SK-N-SH (cell line): ENCODE results near the gene ST6GALNAC3. TPM values are rescaled to one million over a fixed set of nuclear protein-coding genes. Genes with fewer than 3 reads are reported as not detected.

Experiments used
- CTCF ChIA-PET: fragments of 300-600, 350-600 bp; formaldehyde crosslinking; extraction: SDS; loops from one replicate; lab custom pipeline; 2021; lab: Yijun Ruan, JAX
- POLR2A ChIA-PET: fragments of 350-600 bp; sonication (Branson Sonifier 250); formaldehyde crosslinking; extraction: SDS; loops from one replicate; lab custom pipeline; 2020; ENCODE audit warnings: antibody characterized with exemption, inconsistent platforms; lab: Yijun Ruan, JAX
- DNase-seq: peaks from one replicate; pipeline ENCODE4 v3.0.0; 2012
- H2AFZ ChIP-seq: fragments of 200-600 bp; sonication (generic); 2 replicates; pipeline ENCODE4 v1.8.1; 2016; ENCODE audit warnings: antibody characterized with exemption, mild to moderate bottlenecking, low read depth
- H3F3A ChIP-seq: fragments of 200-600 bp; sonication (generic); replicated peaks from 2 replicates; pipeline ENCODE3; 2016; ENCODE audit warnings: antibody characterized with exemption, mild to moderate bottlenecking; ENCODE audit not compliant: insufficient read depth
- H3K27ac ChIP-seq, 2 experiments: fragments of 200-500 bp in 1 of 2; fragments of 200-600 bp in 1 of 2; sonication (Bioruptor generic) in 1 of 2; sonication (generic), shearing (Covaris generic) in 1 of 2; 2 replicates each; pipeline versions ENCODE4 v1.5.1 to v1.6.1; 2014 to 2016; ENCODE audit warnings: low read depth in 2 of 2, inconsistent platforms in 1 of 2, low read length in 1 of 2, mild to moderate bottlenecking in 1 of 2, mixed read lengths in 1 of 2
- H3K27me3 ChIP-seq: fragments of 200-600 bp; sonication (generic), shearing (Covaris generic); 2 replicates; pipeline ENCODE4 v1.6.1; 2016; ENCODE audit warnings: mixed run types; ENCODE audit not compliant: insufficient read depth
- H3K36me3 ChIP-seq, 2 experiments: fragments of 200-500 bp in 1 of 2; fragments of 200-600 bp in 1 of 2; sonication (Bioruptor generic) in 1 of 2; sonication (generic) in 1 of 2; replicated peaks in 1 of 2; 2 replicates each; pipeline versions ENCODE3 to v1.5.1; 2014 to 2016; ENCODE audit warnings: low read length in 1 of 2, mild to moderate bottlenecking in 1 of 2; ENCODE audit not compliant: insufficient read depth in 2 of 2, control insufficient read depth in 1 of 2
- H3K4me1 ChIP-seq, 2 experiments: fragments of 200-500 bp in 1 of 2; fragments of 200-600 bp in 1 of 2; sonication (Bioruptor generic) in 1 of 2; sonication (generic), shearing (Covaris generic) in 1 of 2; 2 replicates each; pipeline versions ENCODE4 v1.5.1 to v1.6.1; 2014 to 2016; ENCODE audit warnings: low read depth in 1 of 2, low read length in 1 of 2, mixed run types in 1 of 2; ENCODE audit not compliant: insufficient read depth in 2 of 2, control insufficient read depth in 1 of 2
- H3K4me2 ChIP-seq: fragments of 200-600 bp; sonication (generic), shearing (Covaris generic); 2 replicates; pipeline ENCODE4 v1.6.1; 2017; ENCODE audit warnings: mixed run types
- H3K4me3 ChIP-seq, 2 experiments: fragments of 200-500 bp in 1 of 2; fragments of 200-600 bp in 1 of 2; sonication (Bioruptor generic) in 1 of 2; sonication (generic), shearing (Covaris generic) in 1 of 2; 2 replicates each; pipeline versions ENCODE4 v1.5.1 to v1.8.1; 2014 to 2016; ENCODE audit warnings: low read depth in 2 of 2, inconsistent platforms in 1 of 2, low read length in 1 of 2, mild to moderate bottlenecking in 1 of 2, mixed read lengths in 1 of 2, moderate library complexity in 1 of 2
- H3K79me2 ChIP-seq: fragments of 200-600 bp; sonication (generic); 2 replicates; pipeline ENCODE4 v1.8.1; 2017; ENCODE audit warnings: mild to moderate bottlenecking; ENCODE audit not compliant: insufficient read depth
- H3K9ac ChIP-seq: fragments of 200-600 bp; sonication (generic); 2 replicates; pipeline ENCODE4 v1.6.1; 2017; ENCODE audit warnings: mixed run types
- H3K9me2 ChIP-seq: fragments of 200-600 bp; sonication (generic); 2 replicates; pipeline ENCODE4 v1.6.1; 2017; ENCODE audit warnings: mixed run types
- H3K9me3 ChIP-seq: fragments of 200-600 bp; sonication (generic); 2 replicates; pipeline ENCODE4 v1.6.1; 2017; ENCODE audit warnings: mixed run types, mild to moderate bottlenecking, moderate library complexity
- H4K20me1 ChIP-seq: fragments of 200-600 bp; sonication (generic); 2 replicates; pipeline ENCODE4 v1.6.1; 2017; ENCODE audit warnings: mild to moderate bottlenecking, mixed run types; ENCODE audit not compliant: insufficient read depth
- CHD2 ChIP-seq: fragments of 150-350 bp; IDR thresholded peaks from 2 replicates; pipeline ENCODE4 v1.6.1; 2018; ENCODE audit warnings: low read length; ENCODE audit not compliant: partially characterized antibody
- CTCF ChIP-seq: fragments of 200-600 bp; sonication (generic); IDR thresholded peaks from 2 replicates; pipeline ENCODE4 v1.6.1; 2017; ENCODE audit warnings: antibody characterized with exemption, mild to moderate bottlenecking, moderate library complexity
- ELF1 ChIP-seq: IDR thresholded peaks from 2 replicates; pipeline ENCODE4 v1.4.0; 2012
- EP300 ChIP-seq, 2 experiments: IDR thresholded peaks; 2 replicates each; pipeline versions ENCODE4 v1.4.0 to v1.6.1; 2012; ENCODE audit warnings: borderline replicate concordance in 1 of 2, low read depth in 1 of 2, low read length in 1 of 2
- EZH2phosphoT487 ChIP-seq: fragments of 200-600 bp; sonication (generic); IDR thresholded peaks from 2 replicates; pipeline ENCODE4 v1.6.1; 2017; ENCODE audit warnings: low read depth, mixed run types, mild to moderate bottlenecking, antibody characterized with exemption, moderate library complexity, borderline replicate concordance
- FOSL2 ChIP-seq: IDR thresholded peaks from 2 replicates; pipeline ENCODE4 v1.4.0; 2012; ENCODE audit warnings: low read depth, mild to moderate bottlenecking, moderate library complexity, borderline replicate concordance
- FOXJ3 ChIP-seq: sonication (generic); formaldehyde crosslinking; IDR thresholded peaks from 2 replicates; pipeline ENCODE4 v1.5.1; 2020; ENCODE audit warnings: mild to moderate bottlenecking, missing genetic modification reagents
- GATA2 ChIP-seq: sonication (generic); formaldehyde crosslinking; IDR thresholded peaks from 2 replicates; pipeline ENCODE4 v1.5.0; 2020; ENCODE audit warnings: mild to moderate bottlenecking, missing genetic modification reagents
- IRF3 ChIP-seq: fragments of 150-350 bp; IDR thresholded peaks from 2 replicates; pipeline ENCODE4 v1.6.1; 2016; ENCODE audit warnings: mild to moderate bottlenecking, low read depth, low read length
- MXI1 ChIP-seq: IDR thresholded peaks from 2 replicates; pipeline ENCODE4 v1.6.1; 2012; ENCODE audit warnings: mild to moderate bottlenecking, low read depth, low read length, improper control_type of control experiment
- NFIC ChIP-seq: IDR thresholded peaks from 2 replicates; pipeline ENCODE4 v1.4.0; 2012; ENCODE audit warnings: borderline replicate concordance
- NRF1 ChIP-seq: IDR thresholded peaks from 2 replicates; pipeline ENCODE4 v1.6.1; 2012; ENCODE audit warnings: low read depth, mild to moderate bottlenecking, low read length
- POLR2AphosphoS5 ChIP-seq: IDR thresholded peaks from 2 replicates; pipeline ENCODE4 v1.6.1; 2012; ENCODE audit warnings: low read depth, low read length
- RAD21 ChIP-seq: IDR thresholded peaks from 2 replicates; pipeline ENCODE4 v1.6.1; 2012; ENCODE audit warnings: mild to moderate bottlenecking, low read length
- RXRA ChIP-seq: IDR thresholded peaks from 2 replicates; pipeline ENCODE4 v1.4.0; 2012; ENCODE audit warnings: low read depth, mild to moderate bottlenecking, borderline replicate concordance
- SIN3A ChIP-seq: IDR thresholded peaks from 2 replicates; pipeline ENCODE4 v1.6.1; 2012; ENCODE audit warnings: low read depth, mild to moderate bottlenecking, low read length, moderate library complexity, borderline replicate concordance
- TCF12 ChIP-seq: IDR thresholded peaks from 2 replicates; pipeline ENCODE4 v1.4.0; 2012
- USF1 ChIP-seq: IDR thresholded peaks from 2 replicates; pipeline ENCODE4 v1.4.0; 2012; ENCODE audit warnings: low read depth, borderline replicate concordance
- WGBS: methylation state at CpG from one replicate; pipeline ENCODE4 v1.1.6; 2017; ENCODE audit warnings: low lambda C conversion rate; 5-methylcytosine and 5-hydroxymethylcytosine counted together
- polyA plus RNA-seq, 3 experiments: library from polyadenylated mRNA; depleted of rRNA; stranded (reverse); fragments of >200 nt; gene quantifications; 2 replicates each; pipeline ENCODE4 v1.2.3, GENCODE V29; 2012

ST6GALNAC3 gene
- polyA plus RNA-seq, 1 of the 3 experiments (the other 2 are of a cell fraction) = 8.1 TPM

- Histone ChIP-seq H3K4me1 (peaks cover 0 to 7% of the 10 kb centered on the region in 2 experiments; a peak in 1 of 4 replicates), H3K9me2 (no peaks in the 10 kb centered on the region), H3F3A (no peaks in the 10 kb centered on the region), H3K9me3 (no peaks in the 10 kb centered on the region), H4K20me1 (no peaks in the 10 kb centered on the region), H2AFZ (no peak overlapping the region), H3K79me2 (no peaks in the 10 kb centered on the region), H3K4me2 (no peak overlapping the region), H3K27ac (no peak overlapping the region), H3K9ac (no peak overlapping the region), H3K4me3 (no peak overlapping the region), H3K36me3 (no peaks in the 10 kb centered on the region), H3K27me3 (no peaks in the 10 kb centered on the region)
- WGBS = 97% methylated on average over 4 of the region's 4 CpGs
- DNase-seq = no peak
- ChIA-PET CTCF (interaction anchor here (0.6 to 1.0 kb wide), 2 partner anchors 215 to 995 kb away, joined by 3 read pairs; no protein-coding TSS in a partner anchor), POLR2A (no interaction called here)
- TF ChIP-seq NRF1 (no peak), FOXJ3 (CRISPR knock-in tag) (no peak), EP300 (IDR thresholded peaks at IDR 0.05; ENCODE audit: borderline replicate concordance in 1 of 2, low read depth in 1 of 2, low read length in 1 of 2) (no peak), CHD2 (no peak), MXI1 (no peak), EZH2phosphoT487 (no peak), GATA2 (CRISPR knock-in tag) (no peak), TCF12 (no peak), CTCF (no peak), USF1 (no peak), ELF1 (no peak)
Observed at GRCh38 chr1:76147917-76148316, 73.4 kb downstream of the ST6GALNAC3 start.

- H3K79me2 ChIP-seq = no peaks in the 10 kb centered on the region
- no peaks in the 10 kb centered on the region for H4K20me1 ChIP-seq
- no peak overlapping the region for H3K4me3 ChIP-seq
- no peaks in the 10 kb centered on the region for H3K9me2 ChIP-seq
- H3K4me2 ChIP-seq = no peak overlapping the region
- no peak overlapping the region for H3K27ac ChIP-seq
- no peak overlapping the region for H2AFZ ChIP-seq
- peaks cover 0 to 7% of the 10 kb centered on the region in 2 experiments; a peak in 1 of 4 replicates for H3K4me1 ChIP-seq
- no peak for DNase-seq
- ChIA-PET POLR2A (no interaction called here), CTCF (interaction anchor here (0.6 kb wide), 1 partner anchor 215 kb away, joined by 3 read pairs; no protein-coding TSS in a partner anchor)
- no peaks in the 10 kb centered on the region for H3F3A ChIP-seq
- no peaks in the 10 kb centered on the region for H3K9me3 ChIP-seq
- TF ChIP-seq GATA2 (CRISPR knock-in tag) (no peak), MXI1 (no peak), IRF3 (no peak), RXRA (no peak), NFIC (no peak), RAD21 (no peak), FOSL2 (no peak), SIN3A (no peak), TCF12 (no peak), POLR2AphosphoS5 (no peak)
- H3K36me3 ChIP-seq = no peaks in the 10 kb centered on the region
- H3K9ac ChIP-seq = no peak overlapping the region
- 85% methylated on average over 2 of the region's 2 CpGs for WGBS
- H3K27me3 ChIP-seq = no peaks in the 10 kb centered on the region
Observed at GRCh38 chr1:76148460-76148859, 73.9 kb downstream of the ST6GALNAC3 start.
